HepG2 (cell line): ENCODE data around the gene DCP2. TPM values are rescaled to one million over a fixed set of nuclear protein-coding genes. Genes with fewer than 3 reads are reported as not detected.

Experiments
- ATAC-seq: fragments of 200-7000 bp; cut with Tn5 transposase; 3 replicates; pipeline ENCODE4 v1.9.1; 2020; ENCODE audit warnings: mild to moderate bottlenecking, moderate library complexity
- BruUV-seq: library from RNA; stranded (reverse); fragments of 400-500 nt; replicated peaks from 2 replicates; lab custom pipeline; 2021; lab: Mats Ljungman, UMichigan
- CTCF ChIA-PET: fragments of 300-600 bp; formaldehyde crosslinking; extraction: SDS; loops from one replicate; lab custom pipeline; 2021; ENCODE audit warnings: low total read pairs, inconsistent platforms, low intra/inter-chr PET ratio; lab: Yijun Ruan, JAX
- POLR2A ChIA-PET: fragments of 350-600 bp; sonication (Branson Sonifier 250); formaldehyde crosslinking; loops from one replicate; lab custom pipeline; 2020; ENCODE audit warnings: antibody characterized with exemption, inconsistent platforms; lab: Yijun Ruan, JAX
- DNase-seq: peaks from one replicate; pipeline ENCODE4 v3.0.0-alpha.2; 2015; ENCODE audit warnings: low spot score
- FAIRE-seq: peaks from 3 replicates; lab custom pipeline; 2011; peaks lifted over from hg19 to GRCh38; lab: Jason Lieb, UNC
- H2AFZ ChIP-seq: one replicate; pipeline ENCODE4 v1.6.1; 2011; ENCODE audit warnings: low read length, inconsistent platforms
- H3K27ac ChIP-seq: fragments of 300-600 bp; 3 replicates; pipeline ENCODE4 v1.8.0; 2011; ENCODE audit warnings: mixed run types, mild to moderate bottlenecking, mixed read lengths, low read length, inconsistent platforms; ENCODE audit not compliant: insufficient read depth; ENCODE audit errors: extremely low read length
- H3K27me3 ChIP-seq, 2 experiments: fragments of 200-600 bp in 1 of 2; 2 replicates in 1 of 2; 3 replicates in 1 of 2; pipeline versions ENCODE4 v1.6.0 to v1.8.0; 2011; ENCODE audit warnings: low read length in 2 of 2, mild to moderate bottlenecking in 2 of 2, moderate library complexity in 2 of 2, inconsistent platforms in 1 of 2; ENCODE audit not compliant: insufficient read depth in 2 of 2, control insufficient read depth in 1 of 2
- H3K36me3 ChIP-seq, 2 experiments: fragments of 200-600 bp in 1 of 2; replicated peaks in 1 of 2; 2 replicates in 1 of 2; 3 replicates in 1 of 2; pipeline versions ENCODE4 v1.5.1 to v1.8.0; 2011; ENCODE audit warnings: low read length in 2 of 2, inconsistent platforms in 1 of 2; ENCODE audit not compliant: insufficient read depth in 2 of 2, control insufficient read depth in 1 of 2
- H3K4me1 ChIP-seq: 2 replicates; pipeline ENCODE4 v1.5.1; 2012; ENCODE audit warnings: low read length, inconsistent platforms; ENCODE audit not compliant: insufficient read depth
- H3K4me2 ChIP-seq: 2 replicates; pipeline ENCODE4 v1.6.0; 2011; ENCODE audit warnings: low read depth, low read length, inconsistent platforms
- H3K4me3 ChIP-seq, 3 experiments: fragments of 200-600 bp in 1 of 3; sonication (generic), shearing (Covaris generic) in 1 of 3; replicated peaks in 1 of 3; 2 replicates each; pipeline ENCODE4 v1.5.1; 2011 to 2016; ENCODE audit warnings: low read length in 3 of 3, inconsistent platforms in 2 of 3, low read depth in 2 of 3, mild to moderate bottlenecking in 2 of 3, control low read depth in 1 of 3, mixed read lengths in 1 of 3; ENCODE audit not compliant: insufficient read depth in 1 of 3
- H3K79me2 ChIP-seq: one replicate; pipeline ENCODE4 v1.6.1; 2011; ENCODE audit warnings: low read length, inconsistent platforms; ENCODE audit not compliant: insufficient read depth
- H3K9ac ChIP-seq: 2 replicates; pipeline ENCODE4 v1.6.0; 2011; ENCODE audit warnings: mild to moderate bottlenecking, low read depth, low read length, inconsistent platforms; ENCODE audit not compliant: insufficient read depth
- H3K9me3 ChIP-seq: 2 replicates; pipeline ENCODE4 v1.5.1; 2012; ENCODE audit warnings: mild to moderate bottlenecking, low read length
- H4K20me1 ChIP-seq: 2 replicates; pipeline ENCODE4 v1.6.0; 2011; ENCODE audit warnings: inconsistent platforms, mild to moderate bottlenecking, low read length, moderate library complexity; ENCODE audit not compliant: insufficient read depth
- MTA3 ChIP-seq: sonication (generic); formaldehyde crosslinking; IDR thresholded peaks from 2 replicates; pipeline ENCODE4 v1.4.0; 2020; ENCODE audit warnings: missing genetic modification reagents
- RELA ChIP-seq: sonication (generic); formaldehyde crosslinking; IDR thresholded peaks from 2 replicates; pipeline ENCODE4 v1.4.0; 2020; ENCODE audit warnings: missing genetic modification reagents
- SALL2 ChIP-seq: sonication (generic); formaldehyde crosslinking; IDR thresholded peaks from 2 replicates; pipeline ENCODE4 v1.8.1; 2023; ENCODE audit warnings: mild to moderate bottlenecking, missing genetic modification reagents, inconsistent platforms
- ZNF101 ChIP-seq: sonication (generic); formaldehyde crosslinking; IDR thresholded peaks from 2 replicates; pipeline ENCODE4 v1.4.0; 2020; ENCODE audit warnings: mild to moderate bottlenecking, low read depth, missing genetic modification reagents, borderline replicate concordance
- ZNF567 ChIP-seq: sonication (generic); formaldehyde crosslinking; IDR thresholded peaks from 2 replicates; pipeline ENCODE4 v1.8.1; 2023; ENCODE audit warnings: mild to moderate bottlenecking, missing genetic modification reagents, borderline replicate concordance
- ZNF615 ChIP-seq: sonication (generic); formaldehyde crosslinking; IDR thresholded peaks from 2 replicates; pipeline ENCODE4 v1.5.0; 2020; ENCODE audit warnings: mild to moderate bottlenecking, missing genetic modification reagents, borderline replicate concordance
- WGBS: methylation state at CpG from one replicate; pipeline ENCODE4 v1.1.6; 2017; ENCODE audit warnings: low lambda C conversion rate; 5-methylcytosine and 5-hydroxymethylcytosine counted together
- in situ Hi-C: cut with HindIII; loops from 2 replicates; pipeline ENCODE4 v1.10.0; 2017; ENCODE audit warnings: low pct_unique_long_range_greater_than_20kb; ENCODE audit not compliant: extremely low pct_ligation_motif_present
- intact Hi-C: fragments of 100-400 bp; cut with micrococcal nuclease; formaldehyde crosslinking; loops from one replicate; pipeline ENCODE4 v1.10.0; 2022; ENCODE audit not compliant: unreplicated experiment
- polyA plus RNA-seq, 8 experiments: library from polyadenylated mRNA; depleted of rRNA in 3 of 8; stranded (reverse) in 7 of 8; unstranded in 1 of 8; fragments of >200 nt; fragmentation: Illumina TruSeq in 4 of 8; extraction: Trizol in 4 of 8; gene quantifications; 2 replicates each; pipeline versions ENCODE4 v1.2.1 to v1.2.3, GENCODE V29; 2011 to 2016; ENCODE audit warnings: low read depth in 4 of 8, missing spikeins in 1 of 8, mixed read lengths in 1 of 8; ENCODE audit not compliant: insufficient read depth in 1 of 8
- total RNA-seq, 5 experiments: library from RNA; depleted of rRNA; stranded (reverse); fragments of >200 nt; fragmentation: Illumina TruSeq; extraction: Trizol; gene quantifications; 2 replicates each; pipeline ENCODE4 v1.2.3, GENCODE V29; 2016; ENCODE audit warnings: low read depth in 1 of 5
- TF ChIP-seq, protein P1 (sequence below): sonication (generic); formaldehyde crosslinking; IDR thresholded peaks from 2 replicates; pipeline ENCODE4 v1.8.1; 2022; ENCODE audit warnings: mild to moderate bottlenecking, missing genetic modification reagents
- TF ChIP-seq, protein P2 (sequence below): sonication (generic); formaldehyde crosslinking; IDR thresholded peaks from 2 replicates; pipeline ENCODE4 v1.8.0; 2022; ENCODE audit warnings: mild to moderate bottlenecking, missing genetic modification reagents; ENCODE audit not compliant: insufficient replicate concordance
- TF ChIP-seq, protein P3 (sequence below): sonication (generic); formaldehyde crosslinking; IDR thresholded peaks from 2 replicates; pipeline ENCODE4 v1.8.1; 2022; ENCODE audit warnings: low read depth, mild to moderate bottlenecking, missing genetic modification reagents
- TF ChIP-seq, protein P4 (sequence below), 2 experiments: IDR thresholded peaks; 2 replicates each; pipeline ENCODE4 v1.6.1; 2011 to 2012; ENCODE audit warnings: low read length in 2 of 2, borderline replicate concordance in 1 of 2, low read depth in 1 of 2, mild to moderate bottlenecking in 1 of 2, moderate library complexity in 1 of 2
- TF ChIP-seq, protein P5 (sequence below): IDR thresholded peaks from 2 replicates; pipeline ENCODE4 v1.6.1; 2016; ENCODE audit warnings: missing genetic modification reagents, missing compliant biosample characterization
- TF ChIP-seq, protein P6 (sequence below): sonication (generic); formaldehyde crosslinking; IDR thresholded peaks from 2 replicates; pipeline ENCODE4 v1.5.1; 2020; ENCODE audit warnings: mild to moderate bottlenecking, missing genetic modification reagents, borderline replicate concordance

The DCP2 gene
- total and polyA plus RNA-seq, 2 of the 13 experiments (the other 11 are each of a cell fraction or from before 2014, with no cell fraction given), result 16.2 to 63.4 TPM

DNA sequence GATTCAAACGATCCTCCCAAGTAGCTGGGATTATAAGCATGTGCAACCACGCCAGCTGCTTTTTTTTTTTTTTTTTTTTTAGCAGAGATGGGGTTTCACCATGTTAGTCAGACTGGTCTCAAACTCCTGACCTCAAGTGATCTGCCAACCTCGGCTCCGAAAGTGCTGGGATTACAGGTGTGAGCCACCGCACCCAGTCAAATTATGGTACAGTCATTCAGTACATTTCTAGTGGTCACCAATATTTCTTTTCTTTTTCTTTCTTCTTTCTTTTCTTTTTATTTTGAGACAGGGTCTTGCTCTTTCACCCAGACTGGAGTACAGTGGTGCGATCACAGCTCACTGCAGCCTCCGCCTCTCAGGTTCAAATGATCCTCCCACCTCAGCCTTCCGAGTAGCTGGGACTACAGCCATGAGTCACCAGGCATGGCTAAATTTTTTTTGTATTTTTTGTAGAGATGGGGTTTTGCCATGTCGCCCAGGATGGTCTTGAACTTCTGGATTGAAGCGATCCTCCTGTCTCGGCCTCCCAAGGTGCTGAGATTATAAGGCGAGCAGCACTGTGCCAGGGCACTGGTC lies 25.4 kb upstream of the DCP2 start:
- ATAC-seq (no peak), FAIRE-seq (no peak), DNase-seq (no peak)
- Histone ChIP-seq H3K9me3 (no peaks in the 10 kb centered on the region), H3K4me1 (peaks cover 6% of the 10 kb centered on the region), H3K4me2 (no peak overlapping the region), H3K9ac (no peak overlapping the region), H3K36me3 (no peaks in the 10 kb centered on the region), H3K27ac (no peak overlapping the region), H3K27me3 (no peaks in the 10 kb centered on the region), H3K4me3 (no peak overlapping the region), H4K20me1 (no peaks in the 10 kb centered on the region), H3K79me2 (no peaks in the 10 kb centered on the region), H2AFZ (no peak overlapping the region)
- intact Hi-C loops (no loop called here), in situ Hi-C loops (no loop called here)
- POLR2A ChIA-PET, result interaction anchor here (0.6 to 0.7 kb wide), 2 partner anchors 13 to 25 kb away, joined by 4 to 5 read pairs; partner anchors contain the start of gene DCP2
- 63% methylated on average over 12 of the region's 12 CpGs for WGBS
- CTCF ChIA-PET, result no interaction called here
- no TSS peak for BruUV-seq
- no peak for TF ChIP-seq ZNF101 (CRISPR knock-in tag)
- no peak for TF ChIP-seq ZNF567
- no peak for TF ChIP-seq SALL2 (CRISPR knock-in tag)
- TF ChIP-seq, protein P1, sequence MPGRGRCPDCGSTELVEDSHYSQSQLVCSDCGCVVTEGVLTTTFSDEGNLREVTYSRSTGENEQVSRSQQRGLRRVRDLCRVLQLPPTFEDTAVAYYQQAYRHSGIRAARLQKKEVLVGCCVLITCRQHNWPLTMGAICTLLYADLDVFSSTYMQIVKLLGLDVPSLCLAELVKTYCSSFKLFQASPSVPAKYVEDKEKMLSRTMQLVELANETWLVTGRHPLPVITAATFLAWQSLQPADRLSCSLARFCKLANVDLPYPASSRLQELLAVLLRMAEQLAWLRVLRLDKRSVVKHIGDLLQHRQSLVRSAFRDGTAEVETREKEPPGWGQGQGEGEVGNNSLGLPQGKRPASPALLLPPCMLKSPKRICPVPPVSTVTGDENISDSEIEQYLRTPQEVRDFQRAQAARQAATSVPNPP (CRISPR knock-in tag), result no peak
- TF ChIP-seq, protein P2, sequence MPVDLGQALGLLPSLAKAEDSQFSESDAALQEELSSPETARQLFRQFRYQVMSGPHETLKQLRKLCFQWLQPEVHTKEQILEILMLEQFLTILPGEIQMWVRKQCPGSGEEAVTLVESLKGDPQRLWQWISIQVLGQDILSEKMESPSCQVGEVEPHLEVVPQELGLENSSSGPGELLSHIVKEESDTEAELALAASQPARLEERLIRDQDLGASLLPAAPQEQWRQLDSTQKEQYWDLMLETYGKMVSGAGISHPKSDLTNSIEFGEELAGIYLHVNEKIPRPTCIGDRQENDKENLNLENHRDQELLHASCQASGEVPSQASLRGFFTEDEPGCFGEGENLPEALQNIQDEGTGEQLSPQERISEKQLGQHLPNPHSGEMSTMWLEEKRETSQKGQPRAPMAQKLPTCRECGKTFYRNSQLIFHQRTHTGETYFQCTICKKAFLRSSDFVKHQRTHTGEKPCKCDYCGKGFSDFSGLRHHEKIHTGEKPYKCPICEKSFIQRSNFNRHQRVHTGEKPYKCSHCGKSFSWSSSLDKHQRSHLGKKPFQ, result no peak
- no peak for TF ChIP-seq RELA (CRISPR knock-in tag)
- TF ChIP-seq, protein P3, sequence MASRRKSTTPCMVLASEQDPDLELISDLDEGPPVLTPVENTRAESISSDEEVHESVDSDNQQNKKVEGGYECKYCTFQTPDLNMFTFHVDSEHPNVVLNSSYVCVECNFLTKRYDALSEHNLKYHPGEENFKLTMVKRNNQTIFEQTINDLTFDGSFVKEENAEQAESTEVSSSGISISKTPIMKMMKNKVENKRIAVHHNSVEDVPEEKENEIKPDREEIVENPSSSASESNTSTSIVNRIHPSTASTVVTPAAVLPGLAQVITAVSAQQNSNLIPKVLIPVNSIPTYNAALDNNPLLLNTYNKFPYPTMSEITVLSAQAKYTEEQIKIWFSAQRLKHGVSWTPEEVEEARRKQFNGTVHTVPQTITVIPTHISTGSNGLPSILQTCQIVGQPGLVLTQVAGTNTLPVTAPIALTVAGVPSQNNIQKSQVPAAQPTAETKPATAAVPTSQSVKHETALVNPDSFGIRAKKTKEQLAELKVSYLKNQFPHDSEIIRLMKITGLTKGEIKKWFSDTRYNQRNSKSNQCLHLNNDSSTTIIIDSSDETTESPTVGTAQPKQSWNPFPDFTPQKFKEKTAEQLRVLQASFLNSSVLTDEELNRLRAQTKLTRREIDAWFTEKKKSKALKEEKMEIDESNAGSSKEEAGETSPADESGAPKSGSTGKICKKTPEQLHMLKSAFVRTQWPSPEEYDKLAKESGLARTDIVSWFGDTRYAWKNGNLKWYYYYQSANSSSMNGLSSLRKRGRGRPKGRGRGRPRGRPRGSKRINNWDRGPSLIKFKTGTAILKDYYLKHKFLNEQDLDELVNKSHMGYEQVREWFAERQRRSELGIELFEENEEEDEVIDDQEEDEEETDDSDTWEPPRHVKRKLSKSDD, result no peak
- TF ChIP-seq MTA3 (CRISPR knock-in tag), result no peak
- no peak for TF ChIP-seq ZNF615 (CRISPR knock-in tag)
- TF ChIP-seq, protein P4, sequence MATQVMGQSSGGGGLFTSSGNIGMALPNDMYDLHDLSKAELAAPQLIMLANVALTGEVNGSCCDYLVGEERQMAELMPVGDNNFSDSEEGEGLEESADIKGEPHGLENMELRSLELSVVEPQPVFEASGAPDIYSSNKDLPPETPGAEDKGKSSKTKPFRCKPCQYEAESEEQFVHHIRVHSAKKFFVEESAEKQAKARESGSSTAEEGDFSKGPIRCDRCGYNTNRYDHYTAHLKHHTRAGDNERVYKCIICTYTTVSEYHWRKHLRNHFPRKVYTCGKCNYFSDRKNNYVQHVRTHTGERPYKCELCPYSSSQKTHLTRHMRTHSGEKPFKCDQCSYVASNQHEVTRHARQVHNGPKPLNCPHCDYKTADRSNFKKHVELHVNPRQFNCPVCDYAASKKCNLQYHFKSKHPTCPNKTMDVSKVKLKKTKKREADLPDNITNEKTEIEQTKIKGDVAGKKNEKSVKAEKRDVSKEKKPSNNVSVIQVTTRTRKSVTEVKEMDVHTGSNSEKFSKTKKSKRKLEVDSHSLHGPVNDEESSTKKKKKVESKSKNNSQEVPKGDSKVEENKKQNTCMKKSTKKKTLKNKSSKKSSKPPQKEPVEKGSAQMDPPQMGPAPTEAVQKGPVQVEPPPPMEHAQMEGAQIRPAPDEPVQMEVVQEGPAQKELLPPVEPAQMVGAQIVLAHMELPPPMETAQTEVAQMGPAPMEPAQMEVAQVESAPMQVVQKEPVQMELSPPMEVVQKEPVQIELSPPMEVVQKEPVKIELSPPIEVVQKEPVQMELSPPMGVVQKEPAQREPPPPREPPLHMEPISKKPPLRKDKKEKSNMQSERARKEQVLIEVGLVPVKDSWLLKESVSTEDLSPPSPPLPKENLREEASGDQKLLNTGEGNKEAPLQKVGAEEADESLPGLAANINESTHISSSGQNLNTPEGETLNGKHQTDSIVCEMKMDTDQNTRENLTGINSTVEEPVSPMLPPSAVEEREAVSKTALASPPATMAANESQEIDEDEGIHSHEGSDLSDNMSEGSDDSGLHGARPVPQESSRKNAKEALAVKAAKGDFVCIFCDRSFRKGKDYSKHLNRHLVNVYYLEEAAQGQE (IDR thresholded peaks at IDR 0.05; ENCODE audit: borderline replicate concordance in 1 of 2, low read depth in 1 of 2, low read length in 2 of 2), result no peak
- TF ChIP-seq, protein P5, sequence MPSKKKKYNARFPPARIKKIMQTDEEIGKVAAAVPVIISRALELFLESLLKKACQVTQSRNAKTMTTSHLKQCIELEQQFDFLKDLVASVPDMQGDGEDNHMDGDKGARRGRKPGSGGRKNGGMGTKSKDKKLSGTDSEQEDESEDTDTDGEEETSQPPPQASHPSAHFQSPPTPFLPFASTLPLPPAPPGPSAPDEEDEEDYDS (CRISPR knock-in tag), result no peak
- TF ChIP-seq, protein P6, sequence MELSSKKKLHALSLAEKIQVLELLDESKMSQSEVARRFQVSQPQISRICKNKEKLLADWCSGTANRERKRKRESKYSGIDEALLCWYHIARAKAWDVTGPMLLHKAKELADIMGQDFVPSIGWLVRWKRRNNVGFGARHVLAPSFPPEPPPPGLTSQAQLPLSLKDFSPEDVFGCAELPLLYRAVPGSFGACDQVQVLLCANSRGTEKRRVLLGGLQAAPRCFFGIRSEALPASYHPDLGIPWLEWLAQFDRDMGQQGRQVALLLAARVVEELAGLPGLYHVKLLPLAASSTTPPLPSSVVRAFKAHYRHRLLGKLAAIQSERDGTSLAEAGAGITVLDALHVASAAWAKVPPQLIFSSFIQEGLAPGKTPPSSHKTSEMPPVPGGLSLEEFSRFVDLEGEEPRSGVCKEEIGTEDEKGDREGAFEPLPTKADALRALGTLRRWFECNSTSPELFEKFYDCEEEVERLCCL (CRISPR knock-in tag), result no peak
